Ishikawa (cell line): Measurements from ENCODE around the gene SMTNL1.

Experiments
- CEBPB ChIP-seq: IDR thresholded peaks from 2 replicates; pipeline ENCODE4 v1.6.1; 2012
- CREB1 ChIP-seq: IDR thresholded peaks from 2 replicates; pipeline ENCODE4 v1.6.1; 2012; ENCODE audit warnings: low read depth
- EP300 ChIP-seq: IDR thresholded peaks from 2 replicates; pipeline ENCODE4 v1.6.1; 2012; ENCODE audit warnings: borderline replicate concordance
- YY1 ChIP-seq: IDR thresholded peaks from 2 replicates; pipeline ENCODE4 v1.6.1; 2012; ENCODE audit warnings: low read depth

GRCh38 chr11:57513452-57513795 lies 24.0 kb upstream of the SMTNL1 start:
- TF ChIP-seq YY1: no peak
- no peak for TF ChIP-seq CEBPB
- no peak for TF ChIP-seq CREB1
- no peak for TF ChIP-seq EP300
